K562 (cell line): Measurements from ENCODE around the gene DERL3. TPM values are rescaled to one million over a fixed set of nuclear protein-coding genes. Genes with fewer than 3 reads are reported as not detected.
A peak's percentile ranks its signal among the peaks of the same experiment; 100 is the strongest.

Source experiments
- CTCFL ChIP-seq: IDR thresholded peaks from 2 replicates; pipeline ENCODE4 v1.6.1; 2011; ENCODE audit warnings: borderline replicate concordance, low read depth, mild to moderate bottlenecking, moderate library complexity, low read length; ENCODE audit not compliant: insufficient read depth, poor library complexity, severe bottlenecking
- EHMT2 ChIP-seq: fragments of 450-650 bp; IDR thresholded peaks from 2 replicates; pipeline ENCODE4 v1.6.1; 2018; ENCODE audit warnings: antibody characterized with exemption
- FOXJ2 ChIP-seq: fragments of 200-800 bp; sonication (Bioruptor generic); IDR thresholded peaks from 2 replicates; pipeline ENCODE4 v1.6.1; 2016; ENCODE audit warnings: missing genetic modification characterization, missing compliant biosample characterization
- HMG20A ChIP-seq: fragments of 450-650 bp; formaldehyde crosslinking; conservative IDR thresholded peaks from 2 replicates; pipeline ENCODE4 v1.4.0; 2020; ENCODE audit warnings: mild to moderate bottlenecking, mixed read lengths
- SMARCC2 ChIP-seq: fragments of 450-650 bp; IDR thresholded peaks from 2 replicates; pipeline ENCODE4 v1.6.1; 2017; ENCODE audit warnings: antibody characterized with exemption, moderate library complexity, mild to moderate bottlenecking, low read depth
- SP2 ChIP-seq: IDR thresholded peaks from 2 replicates; pipeline ENCODE4 v1.6.1; 2011; ENCODE audit warnings: mild to moderate bottlenecking, low read depth, low read length, moderate library complexity; ENCODE audit not compliant: poor library complexity, severe bottlenecking; ENCODE audit errors: extremely low read depth
- SPI1 ChIP-seq: IDR thresholded peaks from 2 replicates; pipeline ENCODE4 v1.6.1; 2011; ENCODE audit warnings: low read depth, low read length, control low read depth, borderline replicate concordance
- TAF1 ChIP-seq: IDR thresholded peaks from 2 replicates; pipeline ENCODE4 v1.6.1; 2011; ENCODE audit warnings: mild to moderate bottlenecking, low read length, moderate library complexity; ENCODE audit not compliant: insufficient read depth, control insufficient read depth, severe bottlenecking; ENCODE audit errors: extremely low read depth
- TAL1 ChIP-seq: fragments of 450-650 bp; IDR thresholded peaks from 2 replicates; pipeline ENCODE4 v1.6.1; 2016; ENCODE audit warnings: mild to moderate bottlenecking
- ZBTB7A ChIP-seq: IDR thresholded peaks from 2 replicates; pipeline ENCODE4 v1.6.1; 2011; ENCODE audit warnings: low read depth, mild to moderate bottlenecking, low read length, moderate library complexity, borderline replicate concordance; ENCODE audit not compliant: control insufficient read depth
- ZFP36 ChIP-seq: fragments of 150-350 bp; IDR thresholded peaks from 2 replicates; pipeline ENCODE4 v1.6.1; 2018; ENCODE audit warnings: low read length, low read depth; ENCODE audit not compliant: partially characterized antibody
- ZKSCAN8 ChIP-seq: fragments of 200-800 bp; sonication (Bioruptor generic); IDR thresholded peaks from 2 replicates; pipeline ENCODE4 v1.6.1; 2016; ENCODE audit warnings: missing genetic modification characterization, missing compliant biosample characterization
- ZNF184 ChIP-seq: sonication (generic); formaldehyde crosslinking; IDR thresholded peaks from 2 replicates; pipeline ENCODE4 v1.5.0; 2020; ENCODE audit warnings: missing genetic modification reagents
- ZNF41 ChIP-seq: fragments of 250-450 bp; sonication (Bioruptor Pico); conservative IDR thresholded peaks from 2 replicates; pipeline ENCODE4 v1.4.0; 2020; ENCODE audit warnings: mild to moderate bottlenecking
- ZNF444 ChIP-seq: fragments of 250-450 bp; sonication (Bioruptor Pico); IDR thresholded peaks from 2 replicates; pipeline ENCODE4 v1.4.0; 2020; ENCODE audit warnings: mild to moderate bottlenecking, moderate library complexity
- ZNF699 ChIP-seq: fragments of 250-450 bp; sonication (Bioruptor Pico); IDR thresholded peaks from 2 replicates; pipeline ENCODE4 v1.8.0; 2021; ENCODE audit warnings: mild to moderate bottlenecking, moderate library complexity; ENCODE audit not compliant: insufficient replicate concordance
- polyA plus RNA-seq, 8 experiments: library from polyadenylated mRNA; depleted of rRNA in 4 of 8; stranded (reverse) in 5 of 8; unstranded in 3 of 8; fragments of >200 nt; fragmentation: Nextera tagmentation in 2 of 8; fragmentation: Illumina TruSeq in 1 of 8; extraction: Ambion mirVana in 2 of 8; extraction: Trizol in 1 of 8; gene quantifications; 2 replicates each; pipeline versions ENCODE4 v1.2.1 to v1.2.3, GENCODE V29; 2011 to 2014; ENCODE audit warnings: inconsistent platforms in 1 of 8, missing spikeins in 1 of 8
- total RNA-seq, 7 experiments: library from RNA; depleted of rRNA in 6 of 7; stranded (reverse); fragments of >200 nt in 6 of 7; fragmentation: Illumina TruSeq in 2 of 7; extraction: Trizol in 2 of 7; gene quantifications; 2 replicates each; pipeline versions ENCODE4 v1.2.1 to v1.2.3, GENCODE V29; 2011 to 2021; ENCODE audit warnings: low replicate concordance in 1 of 7
- TF ChIP-seq, protein P1 (sequence below): fragments of 250-450 bp; sonication (Bioruptor Pico); IDR thresholded peaks from 2 replicates; pipeline ENCODE4 v1.4.0; 2020
- TF ChIP-seq, protein P2 (sequence below), 3 experiments: IDR thresholded peaks in 2 of 3; conservative IDR thresholded peaks in 1 of 3; 2 replicates each; pipeline ENCODE4 v1.5.1; 2011 to 2012; ENCODE audit warnings: low read length in 3 of 3, mild to moderate bottlenecking in 3 of 3, control low read depth in 2 of 3, improper control_type of control experiment in 1 of 3, inconsistent platforms in 1 of 3, low read depth in 1 of 3, mixed read lengths in 1 of 3, moderate library complexity in 1 of 3; ENCODE audit not compliant: insufficient read depth in 2 of 3
- TF ChIP-seq, protein P3 (sequence below), 2 experiments: fragments of 450-650 bp in 1 of 2; sonication (generic) in 1 of 2; formaldehyde crosslinking; conservative IDR thresholded peaks; 2 replicates each; pipeline versions ENCODE4 v1.4.0 to v1.8.1; 2020 to 2022; ENCODE audit warnings: mild to moderate bottlenecking in 1 of 2, missing genetic modification reagents in 1 of 2

DERL3 gene
- total and polyA plus RNA-seq, 9 of the 15 experiments (the other 6 are each of a cell fraction or from before 2014, with no cell fraction given) = 1.3 to 12.4 (median 4.8) TPM

DNA sequence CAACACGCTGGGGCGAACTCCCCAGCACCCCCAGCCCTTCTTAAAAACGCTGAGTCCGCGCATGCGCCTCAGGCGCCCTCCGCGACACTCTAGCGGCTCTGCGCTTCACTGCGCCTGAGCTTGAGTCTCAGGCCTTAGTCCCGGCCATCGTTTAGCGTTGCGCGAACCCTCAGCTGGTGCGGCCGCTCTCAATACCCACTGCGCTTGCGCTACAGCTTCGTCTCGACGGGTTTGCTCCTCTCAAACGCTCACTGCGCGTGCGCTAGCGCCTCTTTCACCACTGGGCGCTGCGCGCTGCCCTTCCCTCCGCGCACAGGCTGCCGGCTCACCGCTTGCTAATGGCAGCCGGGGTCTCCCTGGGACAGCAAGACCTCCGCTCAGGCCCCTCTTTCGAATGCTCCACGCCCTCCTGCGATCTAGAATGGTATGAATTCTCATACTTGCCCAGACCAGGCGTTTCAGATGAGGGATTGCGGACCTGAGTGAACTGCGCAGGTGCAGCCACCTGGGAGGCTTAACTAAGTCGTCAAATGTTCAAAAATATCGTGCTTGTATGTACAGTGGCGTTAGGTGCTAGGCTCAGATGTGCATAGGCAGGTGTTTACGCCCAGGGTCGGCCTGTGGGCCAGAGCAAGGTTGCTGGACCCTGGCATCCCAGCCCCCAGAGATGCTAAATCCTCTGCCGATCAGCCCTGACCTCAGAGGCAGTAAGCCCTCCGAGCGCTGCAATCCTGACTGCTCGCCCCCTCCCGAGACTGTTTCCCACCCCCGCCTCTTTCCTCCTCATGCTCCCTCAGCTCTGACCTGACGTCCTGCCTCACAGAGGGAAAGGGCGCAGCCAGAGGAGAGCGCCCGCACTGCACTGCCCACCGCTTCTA, 19.0 kb upstream of the DERL3 start, which contains the start of gene SLC2A11 (continued):
- TF ChIP-seq ZBTB7A (no peak), SP2 (no peak), ZFP36 (no peak), ZNF41 (CRISPR knock-in tag) (no peak), TAF1 (peak; percentile 37), ZNF184 (CRISPR knock-in tag) (no peak), SMARCC2 (peak; percentile 18; the same call in 1 of the 2 replicates), EHMT2 (no peak), TAL1 (no peak), ZKSCAN8 (CRISPR knock-in tag) (no peak), ZNF699 (no peak), CTCFL (peak; percentile 89), FOXJ2 (no peak), HMG20A (CRISPR knock-in tag) (no peak), SPI1 (no peak), ZNF444 (CRISPR knock-in tag) (no peak)
- TF ChIP-seq, protein P1, sequence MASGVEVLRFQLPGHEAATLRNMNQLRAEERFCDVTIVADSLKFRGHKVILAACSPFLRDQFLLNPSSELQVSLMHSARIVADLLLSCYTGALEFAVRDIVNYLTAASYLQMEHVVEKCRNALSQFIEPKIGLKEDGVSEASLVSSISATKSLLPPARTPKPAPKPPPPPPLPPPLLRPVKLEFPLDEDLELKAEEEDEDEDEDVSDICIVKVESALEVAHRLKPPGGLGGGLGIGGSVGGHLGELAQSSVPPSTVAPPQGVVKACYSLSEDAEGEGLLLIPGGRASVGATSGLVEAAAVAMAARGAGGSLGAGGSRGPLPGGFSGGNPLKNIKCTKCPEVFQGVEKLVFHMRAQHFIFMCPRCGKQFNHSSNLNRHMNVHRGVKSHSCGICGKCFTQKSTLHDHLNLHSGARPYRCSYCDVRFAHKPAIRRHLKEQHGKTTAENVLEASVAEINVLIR (CRISPR knock-in tag) = no peak
- TF ChIP-seq, protein P2, sequence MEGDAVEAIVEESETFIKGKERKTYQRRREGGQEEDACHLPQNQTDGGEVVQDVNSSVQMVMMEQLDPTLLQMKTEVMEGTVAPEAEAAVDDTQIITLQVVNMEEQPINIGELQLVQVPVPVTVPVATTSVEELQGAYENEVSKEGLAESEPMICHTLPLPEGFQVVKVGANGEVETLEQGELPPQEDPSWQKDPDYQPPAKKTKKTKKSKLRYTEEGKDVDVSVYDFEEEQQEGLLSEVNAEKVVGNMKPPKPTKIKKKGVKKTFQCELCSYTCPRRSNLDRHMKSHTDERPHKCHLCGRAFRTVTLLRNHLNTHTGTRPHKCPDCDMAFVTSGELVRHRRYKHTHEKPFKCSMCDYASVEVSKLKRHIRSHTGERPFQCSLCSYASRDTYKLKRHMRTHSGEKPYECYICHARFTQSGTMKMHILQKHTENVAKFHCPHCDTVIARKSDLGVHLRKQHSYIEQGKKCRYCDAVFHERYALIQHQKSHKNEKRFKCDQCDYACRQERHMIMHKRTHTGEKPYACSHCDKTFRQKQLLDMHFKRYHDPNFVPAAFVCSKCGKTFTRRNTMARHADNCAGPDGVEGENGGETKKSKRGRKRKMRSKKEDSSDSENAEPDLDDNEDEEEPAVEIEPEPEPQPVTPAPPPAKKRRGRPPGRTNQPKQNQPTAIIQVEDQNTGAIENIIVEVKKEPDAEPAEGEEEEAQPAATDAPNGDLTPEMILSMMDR (IDR thresholded peaks at IDR 0.05 in 2 of 3, conservative IDR thresholded peaks at IDR 0.05 in 1 of 3; ENCODE audit: insufficient read depth in 2 of 3, low read depth in 1 of 3, low read length in 3 of 3) = peak in 2 of 3 experiments; percentile 8 to 18; a peak in 2 of 6 replicates
- TF ChIP-seq, protein P3, sequence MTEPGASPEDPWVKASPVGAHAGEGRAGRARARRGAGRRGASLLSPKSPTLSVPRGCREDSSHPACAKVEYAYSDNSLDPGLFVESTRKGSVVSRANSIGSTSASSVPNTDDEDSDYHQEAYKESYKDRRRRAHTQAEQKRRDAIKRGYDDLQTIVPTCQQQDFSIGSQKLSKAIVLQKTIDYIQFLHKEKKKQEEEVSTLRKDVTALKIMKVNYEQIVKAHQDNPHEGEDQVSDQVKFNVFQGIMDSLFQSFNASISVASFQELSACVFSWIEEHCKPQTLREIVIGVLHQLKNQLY (CRISPR knock-in tag; conservative IDR thresholded peaks at IDR 0.05) = no peak
